NCI-H1092 treated with DMSO at 0.1 percent for 48 hours (cell line): ENCODE results near the gene KIF25.

Source experiments
- DNase-seq: peaks from one replicate; lab custom pipeline; 2025; lab: John Stamatoyannopoulos, UW

KIF25 gene

DNA sequence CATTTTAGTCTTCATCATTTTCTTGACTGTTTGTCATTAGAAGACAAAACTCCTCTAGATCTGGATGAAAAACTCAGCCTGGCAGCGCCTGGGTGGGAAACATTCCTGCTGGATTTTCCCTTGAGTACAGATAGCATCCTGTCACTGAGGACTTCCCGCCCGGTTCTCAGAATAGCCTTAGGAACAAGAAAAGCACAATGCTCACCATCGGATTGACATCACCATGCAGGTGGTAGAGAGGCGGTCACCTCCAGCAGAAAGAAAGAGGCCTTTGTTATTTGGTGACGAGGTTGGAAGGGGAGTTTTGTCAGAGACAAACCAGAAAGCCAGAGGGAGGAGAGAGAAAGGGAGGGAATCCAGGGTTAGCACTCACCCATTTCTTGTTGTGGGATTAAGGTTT lies 39.8 kb downstream of the KIF25 start:
- DNase-seq, result no peak

GRCh38 chr6:168037856-168038255 lies 40.4 kb downstream of the KIF25 start:
- DNase-seq, result no peak

DNA sequence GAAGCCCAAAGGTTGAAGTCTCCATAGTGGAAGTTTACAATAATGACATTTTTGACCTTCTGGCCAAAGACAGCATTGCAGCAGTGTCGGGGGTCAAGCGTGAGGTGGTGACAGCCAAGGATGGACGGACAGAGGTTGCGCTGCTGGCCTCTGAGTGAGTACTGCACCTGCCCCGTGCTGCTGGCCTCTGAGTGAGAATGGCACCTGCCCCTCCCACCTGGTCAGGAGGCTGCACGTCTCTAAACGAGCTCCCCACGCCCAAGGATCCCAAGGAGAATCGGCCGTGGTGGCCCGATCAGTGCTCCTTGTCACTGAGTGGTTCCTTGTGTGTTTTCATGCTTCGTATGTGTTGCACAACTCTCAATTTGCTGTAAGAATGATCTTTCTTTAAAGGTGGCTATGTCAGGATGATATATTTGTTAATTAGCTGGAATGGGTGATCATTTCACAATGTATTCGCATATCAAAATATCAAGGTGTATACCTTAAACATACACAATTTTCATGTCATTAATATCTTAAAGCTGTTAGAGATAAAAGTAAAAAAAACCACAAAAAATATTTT lies 41.2 kb downstream of the KIF25 start:
- DNase-seq, result no peak

DNA sequence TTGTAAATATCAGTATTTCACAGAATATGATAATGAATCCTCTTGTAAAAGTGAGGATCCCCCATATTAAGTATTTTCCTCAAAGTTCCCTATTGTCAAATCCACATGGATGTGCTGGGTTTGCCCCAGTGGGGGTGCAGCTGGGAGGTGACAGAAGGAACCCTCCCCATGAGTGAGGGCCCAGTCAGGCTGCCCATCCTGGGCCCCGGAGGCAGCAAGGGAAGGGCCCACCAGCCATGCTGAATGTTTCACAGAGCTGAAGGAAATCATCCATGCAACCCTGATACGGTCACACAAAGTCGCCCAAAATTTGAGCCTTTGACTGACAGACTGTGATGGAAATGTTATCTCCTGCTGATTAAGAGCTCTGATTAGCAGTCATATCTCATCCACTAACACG lies 41.8 kb downstream of the KIF25 start:
- DNase-seq, result no peak

DNA sequence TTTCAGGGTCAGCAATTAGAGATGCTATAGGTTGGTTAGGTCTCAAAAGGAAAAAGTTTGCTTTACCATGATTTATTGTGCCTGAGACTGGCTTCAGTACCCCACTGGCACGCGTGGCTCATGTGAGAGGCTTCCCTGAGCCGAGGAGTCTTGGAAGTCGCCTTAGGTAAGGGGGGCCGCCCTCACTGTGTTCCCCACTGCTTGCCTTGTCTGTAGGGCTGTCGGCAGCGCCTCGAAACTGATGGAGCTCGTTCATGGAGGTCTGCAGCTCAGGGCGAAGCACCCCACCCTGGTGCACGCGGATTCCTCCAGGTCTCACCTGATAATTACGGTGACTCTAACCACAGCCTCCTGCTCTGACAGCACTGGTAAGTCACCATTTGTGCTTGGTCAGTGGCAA lies 42.4 kb downstream of the KIF25 start:
- no peak for DNase-seq

- no peak for DNase-seq
Measured at GRCh38 chr6:168040856-168041496, 43.5 kb downstream of the KIF25 start.

DNA sequence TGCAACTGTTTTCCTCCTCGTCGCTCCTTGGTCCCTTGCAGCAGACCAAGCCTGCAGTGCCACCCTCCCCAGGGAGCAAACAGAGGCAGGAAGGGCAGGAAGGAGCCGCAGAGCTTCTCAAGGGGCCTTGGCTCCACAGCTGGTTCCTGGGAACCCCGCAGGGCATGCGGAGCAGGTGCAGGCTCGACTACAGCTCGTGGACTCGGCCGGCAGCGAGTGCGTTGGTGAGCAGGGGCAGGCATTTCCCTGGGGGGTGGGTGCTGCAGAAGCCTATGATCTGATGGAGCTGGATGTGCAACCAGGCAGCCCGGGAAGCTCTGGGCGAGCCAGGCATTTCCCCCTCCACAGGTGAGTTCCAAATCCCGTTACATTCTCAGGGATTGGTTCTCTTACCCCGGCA lies 44.5 kb downstream of the KIF25 start:
- DNase-seq, result no peak

GRCh38 chr6:168042426-168043192 lies 45.1 kb downstream of the KIF25 start:
- no peak for DNase-seq

GRCh38 chr6:168043193-168043847 lies 45.8 kb downstream of the KIF25 start:
- DNase-seq, result no peak

DNA sequence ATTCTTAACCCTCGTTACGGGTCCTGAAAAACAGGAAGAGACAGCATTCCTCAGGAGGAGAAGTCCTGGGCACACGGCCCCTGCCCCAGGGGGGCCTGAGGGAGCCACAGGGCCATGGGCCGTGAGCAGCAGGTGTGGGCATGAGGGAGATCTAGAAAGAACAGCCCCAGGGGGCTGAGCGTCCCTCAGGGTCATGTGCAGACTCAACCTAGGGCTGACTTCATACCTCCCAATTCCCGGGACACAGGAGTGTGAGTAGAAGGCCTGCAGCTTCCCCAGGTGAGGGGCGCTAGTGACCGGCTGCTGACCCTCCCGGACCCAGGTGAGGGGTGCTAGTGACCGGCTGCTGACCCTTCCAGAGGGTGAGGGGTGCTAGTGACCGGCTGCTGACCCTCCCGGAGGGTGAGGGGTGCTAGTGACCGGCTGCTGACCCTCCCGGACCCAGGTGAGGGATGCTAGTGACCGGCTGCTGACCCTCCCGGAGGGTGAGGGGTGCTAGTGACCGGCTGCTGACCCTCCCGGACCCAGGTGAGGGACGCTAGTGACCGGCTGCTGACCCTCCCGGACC lies 46.5 kb downstream of the KIF25 start:
- DNase-seq, result no peak

DNA sequence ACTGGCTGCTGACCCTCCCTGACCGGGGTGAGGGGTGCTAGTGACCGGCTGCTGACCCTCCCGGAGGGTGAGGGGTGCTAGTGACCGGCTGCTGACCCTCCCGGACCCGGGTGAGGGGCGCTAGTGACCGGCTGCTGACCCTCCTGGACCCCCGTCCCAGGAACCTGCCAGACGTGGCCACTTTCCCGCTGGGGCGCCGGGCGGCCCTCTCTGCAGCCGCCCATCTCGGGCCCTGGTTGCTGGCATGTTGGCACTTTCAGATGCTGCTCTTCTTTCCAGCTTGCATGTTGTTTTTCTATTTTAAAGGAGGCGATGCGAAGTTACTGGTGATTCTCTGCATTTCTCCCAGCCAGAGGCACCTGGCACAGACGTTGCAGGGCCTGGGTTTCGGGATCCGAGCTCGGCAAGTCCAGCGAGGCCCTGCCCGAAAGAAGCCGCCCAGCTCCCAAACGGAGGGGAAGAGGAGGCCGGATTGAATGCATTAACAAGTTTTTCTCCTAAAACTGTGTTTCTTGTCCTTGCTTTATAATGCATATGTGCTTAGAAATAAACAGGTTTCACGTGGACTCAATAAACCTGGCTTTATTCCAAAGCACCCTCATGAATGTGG lies 47.2 kb downstream of the KIF25 start:
- DNase-seq, result no peak

DNA sequence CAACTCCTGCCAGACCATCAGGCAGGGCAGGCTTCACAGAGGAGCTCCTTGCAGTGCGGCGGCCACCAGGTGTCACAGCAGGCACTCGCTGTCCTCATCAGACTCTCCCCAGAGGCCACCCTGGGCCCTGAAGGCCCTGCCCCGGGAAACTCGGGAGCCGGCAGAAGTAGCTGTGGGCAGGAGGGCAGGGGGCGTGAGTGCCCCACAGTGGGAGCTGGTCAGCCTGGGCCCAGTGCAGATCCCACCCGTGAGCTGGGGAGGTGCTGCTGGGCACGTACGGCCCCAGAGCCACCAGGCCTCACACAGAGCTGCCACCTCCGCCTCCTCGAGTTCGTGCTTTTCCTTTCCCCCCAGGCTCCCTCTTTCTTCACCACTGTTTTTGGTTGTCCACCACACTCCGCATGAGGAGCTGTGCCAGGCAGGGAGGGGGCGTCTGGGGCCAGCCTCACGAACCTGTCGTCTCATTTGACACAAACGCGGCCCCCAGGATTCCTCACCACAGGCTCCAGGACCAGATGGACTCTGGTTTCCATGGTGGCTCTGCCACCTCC lies 47.7 kb downstream of the KIF25 start:
- DNase-seq, result no peak

DNA sequence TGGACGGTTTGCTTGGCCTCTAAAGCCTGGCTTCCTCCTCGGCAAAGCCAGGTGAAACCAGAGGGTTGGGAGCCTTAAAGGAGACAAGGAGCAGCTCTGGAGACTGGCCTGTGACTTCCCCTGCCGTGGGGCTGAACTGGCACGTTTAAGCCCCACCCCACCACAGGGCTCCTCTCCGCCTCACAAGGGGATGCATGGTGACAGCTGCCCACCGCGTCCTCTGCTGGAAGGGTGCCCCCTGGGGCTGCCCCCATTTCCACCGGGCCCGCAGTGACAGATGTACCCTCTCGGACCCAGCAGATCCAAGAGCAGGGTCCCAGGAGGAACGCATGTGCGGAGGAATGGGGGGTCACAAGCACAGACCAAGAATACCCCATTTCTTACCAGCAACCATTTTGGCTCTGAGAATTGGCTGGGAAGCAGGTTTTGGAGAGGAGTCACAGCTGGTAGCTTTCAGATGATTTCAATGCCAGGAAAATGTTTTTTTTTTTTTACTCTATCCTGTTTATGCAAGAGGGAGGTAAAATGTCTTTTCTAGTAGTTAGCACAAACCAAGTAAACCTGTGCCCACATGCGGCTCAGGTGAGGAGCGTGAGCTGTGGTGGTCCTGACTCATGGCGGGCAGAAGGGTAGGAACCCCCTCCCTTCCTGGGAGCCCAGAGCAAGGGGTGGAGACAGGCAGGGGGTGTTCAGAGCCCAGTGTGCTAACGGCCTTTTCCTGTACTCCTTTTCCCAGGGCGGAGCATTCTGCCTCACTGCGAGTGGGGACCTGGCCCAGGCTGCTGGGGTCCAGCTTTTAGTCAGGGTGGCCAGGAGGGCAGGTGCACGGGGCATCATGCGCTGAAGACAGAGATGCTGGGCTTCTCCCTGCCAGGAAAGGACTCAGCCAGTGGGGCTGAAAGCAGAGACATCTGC lies 48.5 kb downstream of the KIF25 start:
- DNase-seq, result no peak

- no peak for DNase-seq
Measured at GRCh38 chr6:168046696-168047095, 49.2 kb downstream of the KIF25 start.

DNA sequence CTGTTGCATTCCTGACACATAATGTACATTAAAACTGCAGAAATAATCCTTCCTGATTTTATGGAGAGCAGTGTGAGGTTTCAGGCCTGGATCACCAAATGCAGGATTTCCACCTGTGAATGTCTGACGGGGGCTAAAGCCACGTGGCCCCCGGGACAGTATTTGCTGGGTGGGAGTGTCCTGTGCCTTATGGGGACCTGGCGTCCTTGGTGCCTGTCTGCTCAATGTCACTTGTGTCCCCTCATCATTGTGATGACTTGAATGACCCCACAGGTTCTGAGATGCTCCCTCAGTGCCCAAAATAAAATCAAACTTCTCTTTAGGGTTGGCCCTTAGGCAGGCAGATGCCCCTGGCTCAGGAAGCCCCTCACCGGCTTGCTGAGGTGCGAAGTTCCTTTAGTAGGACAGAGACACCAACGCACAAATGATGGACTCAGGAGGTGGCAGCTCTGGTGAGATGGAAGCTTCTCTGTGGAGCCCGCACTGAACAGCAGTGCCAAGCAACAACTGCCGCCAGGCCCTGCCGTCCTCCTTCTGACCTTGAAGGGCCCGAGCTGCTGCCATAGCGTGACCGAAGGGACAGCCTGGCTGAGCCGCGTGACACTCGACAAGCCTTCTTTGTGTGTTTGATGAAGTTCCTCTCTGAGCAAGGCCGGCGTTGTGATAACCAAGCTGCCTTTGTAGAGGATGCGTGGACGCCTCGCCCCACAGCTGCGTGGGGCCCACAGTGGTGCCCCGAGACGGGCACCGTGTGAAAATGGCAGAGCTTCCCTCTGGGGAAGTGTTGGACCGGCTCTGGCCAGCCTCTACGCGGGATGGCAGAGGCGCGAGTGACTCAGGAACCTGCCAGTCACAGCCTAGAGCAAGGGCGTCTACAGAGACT lies 50.6 kb downstream of the KIF25 start:
- DNase-seq, result no peak

GRCh38 chr6:168048724-168049025 lies 51.2 kb downstream of the KIF25 start:
- DNase-seq, result no peak

- no peak for DNase-seq
Measured at GRCh38 chr6:168049277-168049676, 51.8 kb downstream of the KIF25 start.

- no peak for DNase-seq
Measured at GRCh38 chr6:168049706-168050224, 52.3 kb downstream of the KIF25 start.

DNA sequence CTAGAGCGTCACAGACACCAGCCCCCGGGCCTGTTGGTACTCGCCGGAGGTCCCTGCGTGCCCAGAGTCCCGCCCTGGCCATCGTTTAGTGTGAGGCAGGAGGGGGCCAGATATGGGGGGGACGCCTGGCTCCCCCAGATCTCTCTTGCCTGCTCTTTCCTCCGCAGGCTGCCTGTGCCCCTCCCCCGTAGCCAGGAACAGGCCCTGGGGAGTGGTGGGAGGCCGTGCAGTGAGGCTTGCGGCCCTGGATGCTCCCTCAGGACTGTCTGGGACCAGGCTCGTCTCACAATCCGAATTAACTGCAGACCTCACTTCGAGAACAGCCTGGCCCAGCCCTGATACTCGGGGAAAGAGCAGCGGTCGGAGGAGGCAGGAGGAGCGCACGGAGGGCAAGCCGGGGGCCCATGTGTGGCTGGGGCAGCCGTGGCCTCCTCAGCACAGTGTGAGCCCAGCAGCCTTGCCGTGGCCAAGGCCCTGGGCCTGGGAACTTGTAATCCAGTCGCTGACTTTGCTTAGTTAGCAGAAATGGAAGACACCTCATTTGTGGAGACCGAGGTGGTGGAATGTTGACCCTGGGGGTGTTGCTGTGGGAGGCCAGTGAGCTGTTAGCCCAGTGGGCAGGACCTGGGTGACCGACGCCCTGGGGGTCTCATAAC lies 52.9 kb downstream of the KIF25 start:
- no peak for DNase-seq
